Hepatic stellate cell (primary cell): ENCODE data around the gene STAG3.

Experiments
- DNase-seq: peaks from one replicate; pipeline ENCODE4 v3.0.0; 2011; ENCODE audit warnings: low spot score

Gene STAG3

GRCh38 chr7:100155553-100156317 lies 22.0 kb upstream of the STAG3 start:
- DNase-seq, result no peak

DNA sequence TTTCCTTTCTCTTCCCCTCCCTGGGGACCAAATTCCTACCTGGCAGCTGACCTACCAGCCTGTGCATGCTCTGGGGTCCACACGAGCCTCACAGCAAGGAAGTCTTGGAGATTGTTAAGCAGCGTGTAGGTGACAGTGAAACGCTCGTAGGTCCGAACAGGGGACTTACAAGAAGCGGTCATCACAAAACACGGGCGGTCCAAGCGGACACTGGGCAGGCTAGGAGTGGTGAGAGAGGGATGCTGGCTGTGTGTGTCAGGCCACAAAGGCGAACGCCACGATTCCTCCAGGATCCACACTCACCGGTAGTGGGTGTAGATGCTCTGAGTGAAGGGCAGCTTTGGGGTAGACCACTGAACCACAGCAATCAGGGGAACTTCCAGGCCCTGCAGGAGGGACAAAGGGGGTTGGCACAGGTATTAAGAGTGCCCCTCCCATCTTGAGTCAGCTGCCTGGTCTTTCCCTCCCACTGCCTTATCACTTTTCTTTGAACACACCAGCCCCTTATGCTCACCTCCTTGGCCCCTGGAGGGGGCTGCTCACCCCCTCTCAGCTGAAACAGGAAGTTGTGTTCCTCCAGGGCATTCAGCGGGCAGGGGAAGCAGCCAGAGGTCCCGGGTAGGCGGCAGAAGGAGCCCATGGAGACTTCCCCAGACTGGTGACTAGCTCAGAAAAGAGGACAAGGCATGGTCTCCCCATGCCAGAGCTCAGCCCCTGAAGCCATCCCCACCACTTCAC lies 21.2 kb upstream of the STAG3 start:
- DNase-seq, result no peak

- no peak for DNase-seq
Observed at GRCh38 chr7:100157069-100157333, 20.7 kb upstream of the STAG3 start.

DNA sequence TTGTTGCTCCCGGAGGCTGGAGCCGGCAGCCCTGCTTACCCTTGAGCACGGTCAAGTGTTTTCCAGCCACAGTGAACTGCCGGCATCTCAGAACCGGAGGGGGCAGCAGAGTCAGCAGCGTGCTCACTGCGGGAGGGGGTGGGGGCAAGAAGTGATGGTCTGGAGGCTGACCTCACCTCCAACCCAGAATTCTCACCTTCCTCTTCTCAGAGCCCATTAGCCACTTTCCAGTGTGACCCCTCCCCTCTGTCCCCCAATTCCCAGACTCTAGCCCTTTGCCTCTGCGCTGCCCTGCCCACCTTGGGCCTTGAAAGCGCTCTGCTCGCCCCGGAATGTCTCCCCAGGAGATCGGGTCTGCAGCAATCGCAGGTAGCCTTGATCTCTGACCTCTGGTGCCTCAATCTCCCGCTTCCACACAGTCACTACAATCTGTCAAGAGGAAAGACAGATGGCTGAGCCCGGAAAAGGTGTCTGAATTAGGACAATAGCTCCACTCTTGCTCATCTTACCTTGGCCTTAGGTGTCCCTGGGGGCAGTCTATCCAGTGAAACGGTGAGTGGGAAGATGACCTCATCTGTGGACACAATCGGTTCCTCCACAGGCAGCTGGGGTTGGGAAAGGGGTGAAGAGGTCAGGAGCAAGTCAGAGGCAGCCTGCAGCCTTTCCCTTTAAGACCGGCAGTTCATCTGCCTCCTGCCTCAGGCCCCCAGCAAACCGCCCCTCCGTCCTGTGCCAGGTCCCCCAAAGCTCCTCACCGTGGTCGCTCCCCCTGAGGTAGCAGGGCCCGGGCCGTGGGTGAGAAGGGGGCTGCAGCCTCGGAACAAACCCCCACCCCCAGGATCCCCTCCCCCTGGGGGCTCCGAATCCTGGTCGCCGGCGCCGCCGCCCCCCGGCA lies 20.1 kb upstream of the STAG3 start:
- DNase-seq, result peak; percentile 78

- DNase-seq, result peak; percentile 99
Observed at GRCh38 chr7:100158229-100159098, 19.3 kb upstream of the STAG3 start, which contains the start of gene TRAPPC14. Gene TRAPPC14 (minus strand): TSS chr7:100158723. CDS start chr7:100158499, 224 bp downstream.

- no peak for DNase-seq
Observed at GRCh38 chr7:100159099-100159623, 18.6 kb upstream of the STAG3 start.

DNA sequence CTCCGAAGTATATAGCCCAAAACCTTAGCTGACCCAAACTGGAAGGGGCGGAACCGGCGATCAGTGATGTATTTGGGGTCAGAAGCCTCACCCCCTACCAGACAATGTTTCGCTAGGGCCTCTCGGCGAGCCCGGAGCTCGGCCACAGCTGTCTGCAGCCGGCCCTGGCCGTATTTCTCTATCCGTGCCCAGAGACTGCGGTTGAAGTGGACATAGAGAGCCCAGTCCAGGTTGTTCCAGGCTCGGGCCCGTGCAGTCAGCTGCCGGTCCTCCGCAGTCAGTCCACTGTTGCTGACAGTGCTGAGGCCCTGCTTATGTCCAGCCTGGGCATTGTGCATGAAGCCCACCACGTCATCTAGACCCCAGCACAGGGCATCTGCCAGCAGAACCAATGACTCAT lies 17.7 kb upstream of the STAG3 start:
- no peak for DNase-seq

- DNase-seq, result no peak
Observed at GRCh38 chr7:100163006-100163531, 14.6 kb upstream of the STAG3 start.

DNA sequence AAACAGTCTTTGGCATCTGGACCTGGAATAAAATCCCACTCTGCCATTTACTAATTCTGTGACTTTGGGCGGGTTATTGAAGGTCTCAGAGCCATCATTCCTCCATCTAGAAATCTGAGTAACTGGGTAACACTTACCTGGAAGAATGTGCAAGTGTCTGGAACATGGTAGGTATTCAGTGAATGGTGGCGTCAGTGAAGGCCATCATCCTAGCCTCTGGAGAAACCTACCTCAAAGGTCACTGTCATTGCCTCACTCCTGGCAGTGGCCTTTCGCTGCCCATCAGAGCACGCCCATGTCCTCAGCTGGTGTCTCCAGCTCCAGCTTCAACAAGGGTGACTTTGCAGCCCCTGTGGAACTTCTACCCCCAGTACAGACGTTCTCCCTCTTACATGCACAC lies 13.8 kb upstream of the STAG3 start:
- no peak for DNase-seq

DNA sequence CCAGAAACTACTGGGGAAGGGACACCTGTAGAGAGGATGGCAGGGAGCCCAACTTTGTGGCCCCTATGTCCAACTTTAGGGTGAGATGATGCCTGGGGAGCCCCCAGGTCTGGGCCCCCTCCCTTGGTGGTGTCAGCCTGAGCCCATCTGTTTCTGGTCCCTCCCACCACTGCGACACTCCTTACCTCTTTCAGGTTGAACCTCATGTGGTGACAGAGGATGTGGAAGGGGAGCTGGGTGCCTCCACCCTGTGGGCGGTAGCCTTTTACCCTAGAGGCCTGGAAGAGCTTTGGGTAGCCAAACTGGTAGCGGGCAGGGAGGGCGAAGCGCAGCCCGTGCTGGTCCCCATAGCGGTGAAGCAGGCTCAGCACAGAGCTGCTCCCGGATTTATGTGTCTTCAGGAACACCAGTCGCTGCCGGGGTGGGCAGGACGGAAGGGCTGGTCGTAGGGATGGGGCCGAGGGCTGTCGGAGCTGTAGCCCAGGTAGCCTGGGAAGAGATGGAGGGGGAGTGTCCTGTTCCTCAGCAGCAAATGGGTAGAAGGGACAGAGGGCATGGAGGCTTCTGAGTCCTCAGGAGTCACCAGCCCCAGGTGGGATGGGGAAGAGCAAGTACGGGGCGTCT lies 11.3 kb upstream of the STAG3 start:
- no peak for DNase-seq

GRCh38 chr7:100166970-100167911 lies 10.5 kb upstream of the STAG3 start:
- no peak for DNase-seq

GRCh38 chr7:100167912-100168323 lies 9.8 kb upstream of the STAG3 start:
- DNase-seq, result peak; percentile 42

DNA sequence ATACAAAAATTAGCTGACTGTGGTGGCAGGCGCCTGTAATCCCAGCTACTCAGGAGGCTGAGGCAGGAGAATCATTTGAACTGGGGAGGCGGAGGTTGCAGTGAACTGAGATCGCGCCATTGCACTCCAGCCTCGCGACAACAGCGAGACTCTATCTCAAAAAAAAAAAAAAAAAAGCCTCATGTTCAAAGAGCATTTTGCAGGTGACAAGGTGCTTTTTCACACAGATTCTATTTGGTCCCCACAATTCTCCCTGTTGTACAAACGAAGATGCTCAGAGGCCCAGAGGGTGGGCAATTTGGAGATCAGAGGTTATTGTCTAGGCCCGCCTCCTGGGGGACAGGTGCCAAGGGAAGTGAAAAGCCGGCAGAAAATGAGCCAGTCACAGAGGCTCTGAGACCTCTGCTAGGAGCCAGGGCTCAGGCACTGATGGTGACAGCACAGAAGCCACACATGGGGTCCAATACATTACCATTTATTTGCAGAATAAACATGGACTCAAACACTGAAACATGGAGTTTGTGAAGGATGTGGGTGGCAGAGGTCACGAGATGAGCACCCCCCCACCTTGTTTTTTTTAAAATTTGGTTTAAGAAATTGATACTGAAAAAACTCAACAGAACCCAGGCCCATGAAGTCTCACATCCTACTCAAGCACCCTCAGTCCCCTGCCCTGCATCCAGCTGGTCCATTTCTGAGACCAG lies 8.4 kb upstream of the STAG3 start:
- DNase-seq, result no peak

- no peak for DNase-seq
Observed at GRCh38 chr7:100170101-100170897, 7.4 kb upstream of the STAG3 start.

DNA sequence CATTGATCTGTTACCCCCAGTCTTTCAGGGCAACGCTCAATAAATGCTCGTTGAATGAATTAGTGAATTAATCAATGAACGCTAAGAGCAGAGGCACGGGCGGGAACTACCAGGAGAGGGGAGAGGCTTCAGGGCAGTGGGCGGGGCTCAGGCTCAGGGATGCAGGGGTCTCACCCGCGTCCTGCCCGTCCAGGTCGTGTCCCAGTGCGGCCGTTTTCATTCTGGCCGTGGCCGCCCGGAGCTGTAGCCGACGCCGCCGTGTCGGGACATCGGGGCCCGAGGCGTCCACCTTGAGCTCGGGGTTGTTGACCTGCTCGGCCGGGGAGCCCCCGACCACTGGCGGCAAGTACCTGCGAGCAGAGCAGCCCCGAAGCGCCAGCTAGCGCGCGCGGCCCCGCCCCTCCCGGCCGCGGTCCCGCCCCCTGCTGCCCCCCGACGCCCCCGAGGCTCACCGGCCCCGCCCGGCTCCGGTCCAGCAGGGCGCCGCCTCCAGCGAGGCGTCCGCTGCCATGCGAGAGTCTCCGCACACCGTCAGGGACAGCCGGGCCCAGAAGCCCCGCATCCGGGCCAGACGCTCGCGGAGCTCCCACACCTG lies 6.5 kb upstream of the STAG3 start:
- no peak for DNase-seq

- DNase-seq, result no peak
Observed at GRCh38 chr7:100171840-100172239, 5.9 kb upstream of the STAG3 start.

- no peak for DNase-seq
Observed at GRCh38 chr7:100173806-100174495, 3.8 kb upstream of the STAG3 start.
